Naive B cell (primary cell): ENCODE results near the gene PPP4R1. TPM values are rescaled to one million over a fixed set of nuclear protein-coding genes. Genes with fewer than 3 reads are reported as not detected.

Source experiments
- ATAC-seq, 2 donors: fragments of 150-1000 bp; cut with Tn5 transposase; 2 replicates each; pipeline ENCODE4 v1.10.0; 2021; ENCODE audit warnings: low read depth in 2 of 2, mild to moderate bottlenecking in 2 of 2, moderate library complexity in 2 of 2
- DNase-seq: peaks from one replicate; pipeline ENCODE4 v3.0.0; 2022
- H3K27ac Mint-ChIP-seq, 6 donors: one replicate each; pipeline ENCODE4 v1.8.0; 2020 to 2022; ENCODE audit warnings: mild to moderate bottlenecking in 6 of 6, mixed read lengths in 6 of 6, moderate library complexity in 5 of 6, inconsistent platforms in 2 of 6
- H3K27me3 Mint-ChIP-seq, 3 donors: one replicate each; pipeline ENCODE4 v1.8.0; 2021 to 2022; ENCODE audit warnings: mixed read lengths in 3 of 3, mild to moderate bottlenecking in 1 of 3
- H3K36me3 Mint-ChIP-seq, 2 donors: one replicate each; pipeline ENCODE4 v1.8.0; 2020 to 2022; ENCODE audit warnings: mixed read lengths in 2 of 2, inconsistent platforms in 1 of 2, mild to moderate bottlenecking in 1 of 2
- H3K4me1 Mint-ChIP-seq, 3 donors: one replicate each; pipeline ENCODE4 v1.8.0; 2020 to 2022; ENCODE audit warnings: mixed read lengths in 3 of 3, inconsistent platforms in 1 of 3, mild to moderate bottlenecking in 1 of 3, moderate library complexity in 1 of 3
- H3K4me3 Mint-ChIP-seq, 8 donors: one replicate each; pipeline ENCODE4 v1.8.0; 2020 to 2022; ENCODE audit warnings: mild to moderate bottlenecking in 8 of 8, mixed read lengths in 8 of 8, moderate library complexity in 8 of 8, inconsistent platforms in 2 of 8
- H3K9me3 Mint-ChIP-seq, 7 donors: one replicate each; pipeline ENCODE4 v1.8.0; 2020 to 2022; ENCODE audit warnings: mixed read lengths in 7 of 7, mild to moderate bottlenecking in 5 of 7, inconsistent platforms in 2 of 7, moderate library complexity in 1 of 7
- polyA plus RNA-seq, 6 donors: library from polyadenylated mRNA; unstranded; fragments of 300-500 nt; fragmentation: Illumina TruSeq; gene quantifications; one replicate each; pipeline ENCODE4 v1.2.3, GENCODE V29; 2021; ENCODE audit warnings: low read depth in 6 of 6

PPP4R1 gene
- polyA plus RNA-seq, 6 donors from 2014 or later, result 8.9 to 21.1 (median 12.8) TPM

- peaks cover 10 to 23% (median 18%) of the 10 kb centered on the region in 3 donors for H3K4me1 Mint-ChIP-seq
- DNase-seq (no peak), ATAC-seq (no peak)
- no peak overlapping the region for H3K4me3 Mint-ChIP-seq
- no peaks in the 10 kb centered on the region for H3K27me3 Mint-ChIP-seq
- no peak overlapping the region for H3K27ac Mint-ChIP-seq
- peaks cover 18 to 29% of the 10 kb centered on the region in 2 donors for H3K36me3 Mint-ChIP-seq
- peaks cover 9 to 28% (median 24%) of the 10 kb centered on the region in 7 donors for H3K9me3 Mint-ChIP-seq
Measured at GRCh38 chr18:9597609-9598008, 16.8 kb downstream of the PPP4R1 start.

GRCh38 chr18:9596843-9597526 is 17.4 kb downstream of the PPP4R1 start:
- no peak for ATAC-seq
- peaks cover 9 to 28% (median 23%) of the 10 kb centered on the region in 7 donors for H3K9me3 Mint-ChIP-seq
- no peak for DNase-seq
- no peak overlapping the region for H3K4me3 Mint-ChIP-seq
- H3K27me3 Mint-ChIP-seq, result no peaks in the 10 kb centered on the region
- peaks cover 22 to 35% of the 10 kb centered on the region in 2 donors for H3K36me3 Mint-ChIP-seq
- H3K4me1 Mint-ChIP-seq, result peaks cover 10 to 23% (median 18%) of the 10 kb centered on the region in 3 donors
- H3K27ac Mint-ChIP-seq, result peak overlapping the region in 1 of 6 donors; percentile 47

GRCh38 chr18:9596226-9596625 is 18.1 kb downstream of the PPP4R1 start:
- Mint-ChIP-seq H3K4me1 (peaks cover 10 to 23% (median 18%) of the 10 kb centered on the region in 3 donors), H3K9me3 (peaks cover 9 to 27% (median 23%) of the 10 kb centered on the region in 7 donors), H3K27ac (no peak overlapping the region), H3K36me3 (peaks cover 22 to 40% of the 10 kb centered on the region in 2 donors), H3K27me3 (no peaks in the 10 kb centered on the region), H3K4me3 (no peak overlapping the region)
- ATAC-seq (no peak), DNase-seq (no peak)

- H3K27me3 Mint-ChIP-seq, result no peaks in the 10 kb centered on the region
- peaks cover 10 to 23% (median 18%) of the 10 kb centered on the region in 3 donors for H3K4me1 Mint-ChIP-seq
- H3K4me3 Mint-ChIP-seq, result no peak overlapping the region
- peaks cover 9 to 25% (median 18%) of the 10 kb centered on the region in 7 donors for H3K9me3 Mint-ChIP-seq
- ATAC-seq (no peak), DNase-seq (no peak)
- peaks cover 27 to 40% of the 10 kb centered on the region in 2 donors for H3K36me3 Mint-ChIP-seq
- H3K27ac Mint-ChIP-seq, result peak overlapping the region in 4 of 6 donors; percentile 4 to 51 (median 24)
Measured at GRCh38 chr18:9594823-9595596, 19.3 kb downstream of the PPP4R1 start.

GRCh38 chr18:9587924-9588323 is 26.4 kb downstream of the PPP4R1 start:
- H3K36me3 Mint-ChIP-seq, result peaks cover 16 to 43% of the 10 kb centered on the region in 2 donors
- H3K4me3 Mint-ChIP-seq, result no peak overlapping the region
- H3K9me3 Mint-ChIP-seq, result peaks cover 0 to 1% (median 0%) of the 10 kb centered on the region in 7 donors
- no peaks in the 10 kb centered on the region for H3K4me1 Mint-ChIP-seq
- H3K27ac Mint-ChIP-seq, result no peak overlapping the region
- ATAC-seq (no peak), DNase-seq (no peak)
- no peaks in the 10 kb centered on the region for H3K27me3 Mint-ChIP-seq

- Mint-ChIP-seq H3K27me3 (no peaks in the 10 kb centered on the region), H3K4me1 (no peaks in the 10 kb centered on the region), H3K36me3 (peaks cover 19 to 48% of the 10 kb centered on the region in 2 donors), H3K4me3 (no peak overlapping the region), H3K9me3 (peaks cover 0 to 10% (median 9%) of the 10 kb centered on the region in 7 donors), H3K27ac (no peak overlapping the region)
- ATAC-seq (no peak), DNase-seq (no peak)
Measured at GRCh38 chr18:9586814-9587213, 27.5 kb downstream of the PPP4R1 start.

- H3K9me3 Mint-ChIP-seq, result peaks cover 0 to 18% (median 12%) of the 10 kb centered on the region in 7 donors
- H3K4me3 Mint-ChIP-seq, result no peak overlapping the region
- DNase-seq, result no peak
- no peaks in the 10 kb centered on the region for H3K27me3 Mint-ChIP-seq
- peak overlapping the region in 1 of 6 donors; percentile 5 for H3K27ac Mint-ChIP-seq
- peaks cover 28 to 53% of the 10 kb centered on the region in 2 donors for H3K36me3 Mint-ChIP-seq
- ATAC-seq, result no peak
- H3K4me1 Mint-ChIP-seq, result no peaks in the 10 kb centered on the region
Measured at GRCh38 chr18:9581667-9582066, 32.7 kb downstream of the PPP4R1 start.

GRCh38 chr18:9578306-9578705 is 36.1 kb downstream of the PPP4R1 start:
- Mint-ChIP-seq H3K27ac (peak overlapping the region in 1 of 6 donors; percentile 33), H3K4me1 (no peaks in the 10 kb centered on the region)

GRCh38 chr18:9577361-9577760 is 37.0 kb downstream of the PPP4R1 start:
- H3K36me3 Mint-ChIP-seq, result peaks cover 19 to 22% of the 10 kb centered on the region in 2 donors
- no peak overlapping the region for H3K4me3 Mint-ChIP-seq
- DNase-seq (no peak), ATAC-seq (no peak)
- no peaks in the 10 kb centered on the region for H3K4me1 Mint-ChIP-seq
- peak overlapping the region in 3 of 6 donors; percentile 19 to 78 (median 28) for H3K27ac Mint-ChIP-seq
- H3K27me3 Mint-ChIP-seq, result no peaks in the 10 kb centered on the region
- peaks cover 0 to 14% (median 7%) of the 10 kb centered on the region in 7 donors for H3K9me3 Mint-ChIP-seq

More at GRCh38 chr18:9578306-9578705, 36.1 kb downstream of the PPP4R1 start:
- no peaks in the 10 kb centered on the region for H3K27me3 Mint-ChIP-seq
- ATAC-seq (no peak), DNase-seq (no peak)
- no peak overlapping the region for H3K4me3 Mint-ChIP-seq
- H3K9me3 Mint-ChIP-seq, result peaks cover 0 to 18% (median 12%) of the 10 kb centered on the region in 7 donors
- H3K36me3 Mint-ChIP-seq, result peaks cover 28 to 32% of the 10 kb centered on the region in 2 donors

GRCh38 chr18:9575558-9575957 is 38.8 kb downstream of the PPP4R1 start:
- Mint-ChIP-seq H3K27me3 (no peaks in the 10 kb centered on the region), H3K4me3 (peak overlapping the region in 1 of 8 donors; percentile 23), H3K4me1 (no peaks in the 10 kb centered on the region), H3K27ac (peak overlapping the region in 2 of 6 donors; percentile 19 to 40), H3K36me3 (peaks cover 12 to 15% of the 10 kb centered on the region in 2 donors), H3K9me3 (no peaks in the 10 kb centered on the region)
- DNase-seq (peak; percentile 26), ATAC-seq (peak; percentile 35 to 51)

- Mint-ChIP-seq H3K36me3 (peaks cover 12 to 15% of the 10 kb centered on the region in 2 donors), H3K27me3 (no peaks in the 10 kb centered on the region), H3K4me1 (no peaks in the 10 kb centered on the region), H3K27ac (no peak overlapping the region), H3K4me3 (no peak overlapping the region), H3K9me3 (no peaks in the 10 kb centered on the region)
- DNase-seq, result no peak
- no peak for ATAC-seq
Measured at GRCh38 chr18:9574473-9575115, 39.8 kb downstream of the PPP4R1 start.

- Mint-ChIP-seq H3K4me3 (no peak overlapping the region), H3K9me3 (no peaks in the 10 kb centered on the region), H3K27ac (peak overlapping the region in 1 of 6 donors; percentile 15), H3K27me3 (no peaks in the 10 kb centered on the region), H3K36me3 (peaks cover 7 to 15% of the 10 kb centered on the region in 2 donors), H3K4me1 (no peaks in the 10 kb centered on the region)
- DNase-seq, result no peak
- ATAC-seq, result no peak
Measured at GRCh38 chr18:9571546-9571945, 42.8 kb downstream of the PPP4R1 start.

- H3K4me3 Mint-ChIP-seq, result no peak overlapping the region
- peaks cover 7 to 18% of the 10 kb centered on the region in 2 donors for H3K36me3 Mint-ChIP-seq
- H3K27me3 Mint-ChIP-seq, result no peaks in the 10 kb centered on the region
- H3K27ac Mint-ChIP-seq, result peak overlapping the region in 1 of 6 donors; percentile 74
- no peaks in the 10 kb centered on the region for H3K9me3 Mint-ChIP-seq
- DNase-seq (no peak), ATAC-seq (no peak)
- H3K4me1 Mint-ChIP-seq, result peaks cover 0 to under 1% (median 0%) of the 10 kb centered on the region in 3 donors
Measured at GRCh38 chr18:9570255-9570654, 44.1 kb downstream of the PPP4R1 start.
